NCI-H2196 (cell line): ENCODE measurements around the gene C15orf62.

Experiments
- DNase-seq: peaks from one replicate; lab custom pipeline; 2025; ENCODE audit not compliant: unreplicated experiment; lab: John Stamatoyannopoulos, UW

The C15orf62 gene

DNA sequence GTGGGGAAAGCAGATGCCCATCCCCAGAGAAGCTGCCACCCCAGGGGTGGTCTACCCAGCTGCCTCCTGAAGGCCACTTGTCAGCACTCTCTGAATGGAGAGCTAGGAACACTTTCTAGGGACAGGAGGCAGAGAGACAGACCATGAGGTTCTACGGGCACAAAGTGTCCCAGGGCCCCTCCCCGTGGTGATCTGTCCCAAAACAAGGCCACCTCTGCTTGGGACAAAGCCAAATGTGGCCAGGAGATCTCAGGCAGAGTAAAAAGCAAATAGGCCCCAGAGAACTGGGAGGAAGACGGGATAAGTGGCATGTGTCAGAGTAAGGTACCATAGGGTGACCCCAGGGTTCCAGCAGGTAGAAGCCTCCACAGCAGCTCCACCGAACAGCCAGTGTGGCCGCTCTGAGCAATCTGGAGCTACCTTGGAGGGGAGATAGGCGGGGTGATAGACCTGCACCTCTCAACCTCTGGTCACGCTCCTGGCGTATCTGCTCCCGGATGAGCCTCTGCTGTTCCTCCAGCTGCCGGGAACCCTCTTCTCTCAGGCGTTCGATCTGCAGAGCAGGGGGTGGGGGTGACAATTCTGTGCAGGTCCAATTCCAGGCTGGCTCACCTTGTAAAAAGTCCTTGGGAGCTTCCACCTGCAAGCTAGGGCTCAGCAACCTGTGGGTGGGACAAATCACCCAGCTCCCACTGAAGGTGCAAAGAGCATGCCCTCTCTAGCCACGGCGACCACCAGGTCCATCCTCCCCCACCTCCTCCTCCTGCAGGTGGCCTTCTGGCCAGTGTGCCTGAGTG, 6.2 kb downstream of the C15orf62 start:
- no peak for DNase-seq

GRCh38 chr15:40776537-40777141, 6.9 kb downstream of the C15orf62 start:
- peak; percentile 58 for DNase-seq

GRCh38 chr15:40782609-40783227, 12.9 kb downstream of the C15orf62 start:
- peak; percentile 76 for DNase-seq

- DNase-seq: peak; percentile 6
Measured at GRCh38 chr15:40785164-40785563, 15.4 kb downstream of the C15orf62 start.

- DNase-seq: no peak
Measured at GRCh38 chr15:40785814-40786213, 16.0 kb downstream of the C15orf62 start.

- DNase-seq: peak; percentile 76
Measured at GRCh38 chr15:40787344-40787841, 17.6 kb downstream of the C15orf62 start.

DNA sequence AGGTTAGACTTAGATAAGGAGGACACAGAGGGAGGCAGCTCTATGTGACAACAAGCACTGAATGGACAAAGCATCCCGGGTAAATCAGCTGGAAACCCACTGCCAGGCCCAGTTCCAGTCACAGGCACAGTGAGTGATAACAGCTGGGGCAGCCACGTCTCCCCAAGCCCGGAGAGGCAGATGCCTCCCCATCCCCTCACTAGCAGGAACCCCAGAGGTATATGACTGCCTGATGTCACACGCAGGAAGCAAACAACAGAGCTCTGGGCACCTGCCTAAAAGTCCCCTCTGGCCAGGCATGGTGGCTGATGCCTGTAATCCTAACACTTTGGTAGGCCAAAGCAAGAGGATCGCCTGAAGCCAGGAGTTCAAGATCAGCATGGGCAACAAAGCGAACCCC, 18.2 kb downstream of the C15orf62 start:
- no peak for DNase-seq

- DNase-seq: no peak
Measured at GRCh38 chr15:40789119-40789518, 19.3 kb downstream of the C15orf62 start.

DNA sequence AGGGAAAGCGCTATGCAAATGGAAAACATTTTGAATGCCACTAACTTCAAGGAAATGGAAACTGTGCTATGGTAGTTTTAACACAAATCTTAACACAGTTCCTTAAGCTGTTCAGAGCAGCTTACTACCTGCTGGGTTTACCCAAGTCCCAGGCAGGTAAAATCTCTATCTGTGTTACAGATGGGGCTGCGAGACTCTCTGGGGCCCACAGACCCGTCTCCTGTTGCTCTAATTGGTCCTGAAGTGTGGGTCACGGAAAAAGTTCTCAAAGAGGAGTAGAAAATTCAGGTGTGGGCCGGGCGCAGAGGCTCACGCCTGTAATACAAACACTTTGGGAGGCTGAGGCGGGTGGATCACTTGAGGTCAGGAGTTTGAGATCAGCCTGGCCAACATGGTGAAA, 20.2 kb downstream of the C15orf62 start:
- DNase-seq: no peak

DNA sequence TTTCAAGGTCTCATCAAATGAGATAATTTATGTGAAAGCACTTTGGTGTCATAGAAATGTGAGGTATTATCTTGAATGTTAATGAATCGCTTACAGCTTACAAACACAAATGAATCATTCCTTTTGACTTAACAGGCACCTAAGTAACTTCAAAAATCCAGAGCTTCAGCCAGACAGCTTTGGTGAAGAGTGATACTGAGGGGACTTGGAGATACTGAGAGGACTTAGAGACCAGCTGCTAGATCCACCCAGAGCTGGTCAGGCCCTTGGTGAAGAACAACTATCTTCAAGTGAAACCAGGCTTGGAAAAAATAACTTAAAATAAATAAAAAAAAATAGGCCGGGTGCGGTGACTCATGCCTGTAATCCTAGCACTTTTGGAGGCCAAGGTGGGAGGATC, 20.9 kb downstream of the C15orf62 start:
- no peak for DNase-seq

DNA sequence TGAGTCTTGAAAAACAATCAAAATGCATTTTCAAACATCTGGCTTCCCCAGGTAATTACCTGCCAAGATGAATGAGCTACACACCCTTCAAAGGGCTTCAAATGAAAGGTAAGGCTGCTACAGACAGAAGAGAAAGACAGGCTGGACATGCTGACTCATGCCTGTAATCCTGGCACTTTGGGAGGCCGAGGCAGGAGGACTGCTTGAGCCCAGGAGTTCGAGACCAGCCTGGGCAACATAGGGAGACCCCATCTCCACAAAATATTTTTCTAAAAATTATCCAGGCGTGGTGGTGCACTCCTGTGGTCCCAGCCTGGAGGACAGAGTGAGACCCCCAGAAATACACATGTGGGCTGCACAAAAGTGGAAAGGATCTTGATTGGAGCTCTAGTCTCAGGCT, 22.6 kb downstream of the C15orf62 start:
- no peak for DNase-seq

DNA sequence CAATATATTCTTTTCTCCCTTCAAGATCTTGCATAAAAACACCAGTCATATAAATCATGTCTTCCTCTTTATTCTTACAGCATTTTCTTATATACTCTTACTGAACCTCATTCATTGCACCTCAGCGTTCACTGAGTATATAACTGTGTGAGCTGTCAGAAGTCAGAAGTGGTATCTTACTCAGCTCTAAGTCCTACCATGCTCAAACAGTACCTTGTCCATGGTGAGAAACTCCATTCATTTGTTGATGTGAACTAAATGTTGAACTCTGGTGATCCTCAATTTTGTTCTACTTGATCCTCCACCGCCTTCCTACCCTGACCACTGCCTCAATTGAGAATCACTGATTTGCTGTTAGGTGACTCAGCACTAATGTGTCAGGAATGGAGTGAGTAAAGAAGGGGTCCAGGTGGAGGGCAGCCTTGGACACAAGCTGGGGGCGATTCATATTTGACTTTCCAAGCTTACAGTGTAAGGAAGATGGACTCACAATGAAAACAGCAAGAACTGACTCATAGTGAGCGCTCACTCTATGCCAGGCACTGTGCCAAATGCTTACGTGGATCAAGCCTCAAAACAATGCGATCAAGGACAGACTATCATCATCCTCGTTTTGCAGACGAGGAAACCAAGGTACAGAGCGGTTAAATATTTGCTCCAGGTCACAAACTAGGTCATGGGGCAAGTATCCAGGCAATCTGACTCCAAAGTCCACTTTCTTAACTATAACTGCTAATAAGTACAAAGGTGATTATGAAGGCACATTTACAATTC, 23.6 kb downstream of the C15orf62 start:
- DNase-seq: peak; percentile 35

- no peak for DNase-seq
Measured at GRCh38 chr15:40796041-40796440, 26.3 kb downstream of the C15orf62 start.

GRCh38 chr15:40796512-40796911, 26.7 kb downstream of the C15orf62 start:
- DNase-seq: no peak

- DNase-seq: no peak
Measured at GRCh38 chr15:40799523-40799922, 29.7 kb downstream of the C15orf62 start.

DNA sequence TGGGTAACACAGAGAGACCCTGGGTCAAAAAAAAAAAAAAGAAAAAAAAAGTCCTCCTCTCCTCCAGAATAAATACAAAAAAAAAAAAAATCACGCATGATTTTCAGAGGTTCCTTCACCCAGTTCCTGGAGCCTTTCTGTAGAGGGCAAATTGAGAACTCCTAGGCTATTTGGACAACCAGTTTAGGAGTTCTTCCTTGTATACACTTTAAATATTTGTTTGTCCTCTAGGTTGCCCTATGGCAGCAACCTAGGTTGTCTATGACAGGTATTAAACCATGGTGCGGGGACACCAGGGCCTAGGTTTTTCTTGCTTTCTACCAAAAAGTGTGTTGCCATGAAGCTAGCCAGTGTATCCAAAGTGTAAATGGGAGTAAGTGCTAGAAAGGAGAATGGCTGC, 33.3 kb downstream of the C15orf62 start:
- no peak for DNase-seq

GRCh38 chr15:40803688-40804087, 33.9 kb downstream of the C15orf62 start:
- no peak for DNase-seq

- DNase-seq: no peak
Measured at GRCh38 chr15:40806672-40807027, 36.9 kb downstream of the C15orf62 start.

GRCh38 chr15:40807028-40807887, 37.5 kb downstream of the C15orf62 start, which contains the start of the genes DNAJC17 and ZFYVE19:
DNAJC17 (minus strand) TSS chr15:40807473; CDS start chr15:40807446, 27 bp downstream.
ZFYVE19 (plus strand) TSS chr15:40807089; CDS start chr15:40807590, 501 bp downstream.
- peak; percentile 88 for DNase-seq

DNA sequence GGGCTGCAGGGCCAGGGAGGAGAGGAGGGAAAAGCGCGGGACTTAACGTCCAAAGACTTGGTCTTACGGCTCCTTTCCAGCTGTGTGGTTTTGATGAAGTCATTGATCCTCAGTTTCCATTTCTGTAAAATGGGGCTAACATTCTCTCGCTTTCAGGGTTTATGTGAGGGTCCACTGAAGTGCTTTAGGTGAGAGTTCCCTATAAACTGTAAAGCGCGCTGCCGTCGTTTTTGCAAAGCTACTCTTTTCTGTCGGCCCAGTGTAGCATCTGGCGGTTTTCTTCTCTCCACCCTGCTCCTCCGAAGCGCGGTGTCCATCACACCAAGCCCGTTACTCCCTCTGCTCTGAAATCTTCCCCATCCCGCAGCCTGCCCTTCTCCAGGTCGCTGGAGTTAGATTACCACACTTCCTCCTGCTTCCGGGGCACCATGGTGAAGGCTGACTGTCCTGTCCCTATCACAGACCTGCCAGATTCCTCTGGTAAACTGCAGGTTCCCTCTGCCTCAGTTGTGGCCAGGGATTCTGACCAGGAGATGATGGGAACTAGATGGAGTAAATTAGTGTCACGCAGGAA, 38.2 kb downstream of the C15orf62 start:
- no peak for DNase-seq
